ENCODE data around the gene ZIC5. TPM values are rescaled to one million over a fixed set of nuclear protein-coding genes. Genes with fewer than 3 reads are reported as not detected.

Gene ZIC5
- total and polyA plus RNA-seq, 8 donors, result not detected

GRCh38 chr13:99985241-99985874 is 13.8 kb upstream of the ZIC5 start:
- peak in 1 of 2 donors; percentile 19 for DNase-seq
- Histone ChIP-seq H3K27me3 (peaks cover 82 to 100% (median 99%) of the 10 kb centered on the region in 3 donors), H3K27ac (no peak overlapping the region), H3K4me3 (no peak overlapping the region), H3K36me3 (no peaks in the 10 kb centered on the region), H3K4me1 (peaks cover 29 to 52% (median 50%) of the 10 kb centered on the region in 4 donors), H3K9me3 (peaks cover 0 to 40% (median 10%) of the 10 kb centered on the region in 4 donors)
- intact Hi-C loops (cut with DNase I; ENCODE audit: low total_unique reads), result no loop called here
- TF ChIP-seq POLR2A (IDR thresholded peaks at IDR 0.05) (no peak), CTCF (IDR thresholded peaks at IDR 0.05) (no peak), EP300 (IDR thresholded peaks at IDR 0.05) (no peak), POLR2AphosphoS5 (IDR thresholded peaks at IDR 0.05) (no peak)
- 2 to 14% (median 5%) methylated on average over 8 to 51 of the region's 55 CpGs for WGBS, 5 donors

DNA sequence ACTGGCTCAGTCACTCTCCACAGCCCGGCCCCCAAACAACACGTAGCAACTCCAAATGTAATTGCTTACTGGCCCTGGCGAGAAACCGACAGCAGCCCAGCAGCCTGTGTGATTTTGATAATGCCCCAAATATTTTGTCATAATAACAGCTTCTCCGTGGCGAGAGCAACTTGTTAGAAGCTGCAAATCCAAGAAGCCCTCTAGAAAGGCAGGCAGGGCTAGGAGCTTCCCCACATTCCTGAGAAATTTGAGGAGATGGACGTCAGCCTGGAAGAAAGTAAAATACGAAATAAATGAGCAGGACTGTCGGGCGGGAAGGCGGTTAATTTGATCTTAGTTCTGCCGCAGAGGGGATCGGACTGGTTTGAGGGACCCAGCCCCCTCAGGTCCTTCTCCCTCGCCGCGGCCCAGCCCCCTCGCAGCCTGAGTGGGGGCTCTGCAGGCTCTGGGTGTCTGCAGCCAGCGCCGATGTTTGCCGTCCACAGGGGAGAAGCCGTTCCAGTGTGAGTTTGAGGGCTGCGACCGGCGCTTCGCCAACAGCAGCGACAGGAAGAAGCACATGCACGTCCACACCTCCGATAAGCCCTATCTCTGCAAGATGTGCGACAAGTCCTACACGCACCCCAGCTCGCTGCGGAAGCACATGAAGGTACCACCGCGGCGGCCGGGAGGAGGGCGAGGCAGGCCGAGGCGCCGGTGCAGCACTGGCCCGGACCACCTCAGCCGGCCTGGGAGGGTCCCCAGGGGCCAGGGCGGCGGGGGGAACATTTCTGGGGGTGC is 13.1 kb upstream of the ZIC5 start:
- no peak overlapping the region for H3K4me3 ChIP-seq
- peak in 1 of 2 donors; percentile 27 for DNase-seq
- H3K36me3 ChIP-seq, result no peaks in the 10 kb centered on the region
- peaks cover 83 to 100% (median 99%) of the 10 kb centered on the region in 3 donors for H3K27me3 ChIP-seq
- H3K4me1 ChIP-seq, result peaks cover 30 to 53% (median 51%) of the 10 kb centered on the region in 4 donors
- TF ChIP-seq CTCF (IDR thresholded peaks at IDR 0.05), result no peak
- no peak for TF ChIP-seq EP300 (IDR thresholded peaks at IDR 0.05)
- no peak for TF ChIP-seq POLR2AphosphoS5 (IDR thresholded peaks at IDR 0.05)
- TF ChIP-seq POLR2A (IDR thresholded peaks at IDR 0.05), result no peak
- 7 to 14% (median 9%) methylated on average over 32 to 44 of the region's 44 CpGs for WGBS, 5 donors
- peaks cover 0 to 40% (median 10%) of the 10 kb centered on the region in 4 donors for H3K9me3 ChIP-seq
- no peak overlapping the region for H3K27ac ChIP-seq
- intact Hi-C loops (cut with DNase I; ENCODE audit: low total_unique reads), result no loop called here

- no peak for TF ChIP-seq POLR2A (IDR thresholded peaks at IDR 0.05)
- no peak for TF ChIP-seq CTCF (IDR thresholded peaks at IDR 0.05)
- TF ChIP-seq POLR2AphosphoS5 (IDR thresholded peaks at IDR 0.05), result no peak
- no peak for TF ChIP-seq EP300 (IDR thresholded peaks at IDR 0.05)
- peaks cover 36 to 52% (median 51%) of the 10 kb centered on the region in 4 donors for H3K4me1 ChIP-seq
- H3K4me3 ChIP-seq, result no peak overlapping the region
- peaks cover 86 to 100% (median 99%) of the 10 kb centered on the region in 3 donors for H3K27me3 ChIP-seq
- no peak overlapping the region for H3K27ac ChIP-seq
- intact Hi-C loops (cut with DNase I; ENCODE audit: low total_unique reads), result no loop called here
- H3K36me3 ChIP-seq, result no peaks in the 10 kb centered on the region
- H3K9me3 ChIP-seq, result peaks cover 0 to 40% (median 10%) of the 10 kb centered on the region in 4 donors
- WGBS, 5 donors, result 7 to 16% (median 12%) methylated on average over 41 to 42 of the region's 42 CpGs
- peak in 1 of 2 donors; percentile 13 for DNase-seq
Observed at GRCh38 chr13:99983499-99984401, 12.2 kb upstream of the ZIC5 start.
